WI38 (cell line): Measurements from ENCODE around the gene NLGN2.

Experiments used
- H3K4me3 ChIP-seq: 2 replicates; pipeline ENCODE4 v1.5.1; 2011; ENCODE audit warnings: low read depth, mild to moderate bottlenecking, control low read depth, low read length
- CTCF ChIP-seq: IDR thresholded peaks from 2 replicates; pipeline ENCODE4 v1.5.1; 2012; ENCODE audit warnings: low read depth, mild to moderate bottlenecking, control low read depth, low read length

Gene NLGN2

DNA sequence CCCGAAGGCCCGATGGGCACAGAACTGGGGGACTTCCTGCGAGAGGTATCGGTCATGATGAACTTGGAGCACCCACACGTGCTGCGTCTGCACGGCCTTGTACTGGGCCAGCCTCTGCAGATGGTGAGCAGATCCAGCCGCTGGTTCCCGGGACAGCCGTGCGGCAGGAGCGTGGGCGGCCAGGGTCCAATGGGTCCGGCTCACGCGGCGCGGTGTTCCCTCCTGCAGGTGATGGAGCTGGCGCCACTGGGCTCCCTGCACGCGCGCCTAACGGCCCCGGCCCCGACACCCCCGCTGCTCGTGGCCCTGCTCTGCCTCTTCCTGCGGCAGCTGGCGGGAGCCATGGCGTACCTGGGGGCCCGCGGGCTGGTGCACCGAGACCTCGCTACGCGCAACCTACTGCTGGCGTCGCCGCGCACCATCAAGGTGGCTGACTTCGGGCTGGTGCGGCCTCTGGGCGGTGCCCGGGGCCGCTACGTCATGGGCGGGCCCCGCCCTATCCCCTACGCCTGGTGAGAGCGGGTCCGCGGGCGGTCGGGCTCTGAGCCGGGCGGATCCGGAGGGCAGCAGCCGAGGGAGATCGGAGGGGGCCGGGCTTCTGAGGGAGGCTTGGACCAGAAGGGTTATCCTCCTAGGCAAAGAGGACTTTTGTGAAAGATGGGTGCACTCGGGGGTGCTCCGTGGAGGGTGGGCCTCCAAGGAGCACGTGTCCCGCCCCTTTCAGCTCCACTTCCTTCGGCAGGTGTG is 23.7 kb upstream of the NLGN2 start:
- TF ChIP-seq CTCF, result no peak
- peak overlapping the region; percentile 51 for H3K4me3 ChIP-seq

DNA sequence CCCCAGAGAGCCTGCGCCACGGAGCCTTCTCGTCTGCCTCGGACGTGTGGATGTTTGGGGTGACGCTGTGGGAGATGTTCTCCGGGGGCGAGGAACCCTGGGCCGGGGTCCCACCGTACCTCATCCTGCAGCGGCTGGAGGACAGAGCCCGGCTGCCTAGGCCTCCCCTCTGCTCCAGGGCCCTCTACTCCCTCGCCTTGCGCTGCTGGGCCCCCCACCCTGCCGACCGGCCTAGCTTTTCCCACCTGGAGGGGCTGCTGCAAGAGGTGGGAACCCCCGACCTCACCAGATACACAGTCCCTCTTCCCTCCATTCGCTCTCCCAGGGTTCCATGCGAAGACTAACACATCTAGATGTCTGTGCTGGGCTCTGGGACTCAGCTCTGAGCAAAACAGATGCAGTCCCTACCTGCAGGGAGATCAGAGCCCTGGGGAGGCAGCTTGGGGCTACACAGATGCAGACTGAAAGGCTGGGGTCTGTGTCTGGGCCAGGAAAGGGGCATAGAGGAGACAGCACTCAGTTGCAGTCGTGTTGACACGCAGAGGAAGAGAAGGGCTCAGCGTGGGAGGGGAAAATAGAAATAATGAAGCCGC is 23.1 kb upstream of the NLGN2 start:
- peak overlapping the region; percentile 51 for H3K4me3 ChIP-seq
- TF ChIP-seq CTCF, result no peak

DNA sequence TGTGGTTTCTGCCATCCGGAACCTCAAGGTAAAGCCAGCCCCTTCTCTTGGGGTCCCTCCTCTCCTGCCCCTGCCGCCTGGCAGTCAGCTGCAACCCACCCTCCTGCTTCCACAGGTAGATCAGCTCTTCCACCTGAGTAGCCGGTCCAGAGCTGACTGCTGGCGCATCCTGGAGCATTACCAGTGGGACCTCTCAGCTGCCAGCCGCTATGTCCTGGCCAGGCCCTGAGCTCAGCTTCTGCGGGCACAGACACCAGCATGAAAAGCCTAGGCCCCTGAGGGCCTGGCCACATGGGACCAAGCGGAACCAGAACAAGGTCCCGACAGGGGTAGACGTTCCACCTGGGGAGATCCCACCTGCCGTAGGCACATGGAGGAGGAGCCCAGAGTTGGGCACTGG is 18.8 kb upstream of the NLGN2 start:
- H3K4me3 ChIP-seq, result no peak overlapping the region
- TF ChIP-seq CTCF, result no peak

GRCh38 chr17:7389924-7390910 is 17.4 kb upstream of the NLGN2 start:
- H3K4me3 ChIP-seq, result no peak overlapping the region
- no peak for TF ChIP-seq CTCF

- H3K4me3 ChIP-seq, result no peak overlapping the region
- no peak for TF ChIP-seq CTCF
Measured at GRCh38 chr17:7391307-7391706, 16.3 kb upstream of the NLGN2 start.

DNA sequence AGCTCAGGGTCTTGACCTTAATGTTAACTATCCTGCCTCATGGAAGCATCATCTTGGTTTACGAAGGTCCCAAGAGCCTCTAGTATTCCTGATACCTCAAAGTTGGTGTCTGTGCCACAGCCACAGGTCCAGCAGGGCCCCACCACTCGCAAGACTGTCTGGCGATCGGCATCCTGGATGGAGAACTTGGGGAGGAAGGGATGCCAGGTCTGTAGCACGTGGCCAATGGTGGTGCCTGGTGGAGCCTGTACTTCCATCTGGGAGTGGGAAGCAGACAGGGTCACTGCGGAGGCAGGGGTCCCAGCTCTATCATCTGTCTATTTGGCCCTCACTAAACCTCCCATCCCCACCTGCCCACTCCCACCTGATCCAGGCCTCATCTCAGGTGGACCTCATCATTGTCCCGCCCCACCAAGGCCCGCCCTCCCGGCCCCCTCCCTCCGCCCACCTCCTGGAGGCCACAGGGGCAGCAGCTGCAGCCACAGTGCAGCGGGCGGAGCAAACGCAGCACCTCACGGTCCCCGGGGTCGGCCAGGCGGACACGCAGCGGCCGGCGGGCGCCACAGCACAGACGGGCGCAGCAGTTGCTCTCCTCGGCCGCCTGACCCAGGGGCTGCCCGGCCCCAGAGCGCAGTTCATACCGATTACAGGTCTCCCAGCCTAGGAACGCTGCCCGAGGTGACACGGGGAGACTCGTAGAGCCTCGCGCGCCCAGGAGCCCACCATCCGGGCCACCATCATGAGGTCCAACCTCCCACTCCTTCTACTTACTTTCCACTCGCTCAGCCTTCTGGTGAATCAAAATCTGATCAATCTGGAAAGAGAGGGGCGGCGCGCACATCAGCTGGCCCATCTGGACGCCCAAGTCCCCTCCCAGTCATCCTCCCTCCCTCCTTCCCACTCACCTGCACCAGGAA is 14.7 kb upstream of the NLGN2 start:
- TF ChIP-seq CTCF, result no peak
- H3K4me3 ChIP-seq, result peak overlapping the region; percentile 90
